C4-2B (cell line): Measurements from ENCODE around the gene CEP290.
A peak's percentile ranks its signal among the peaks of the same experiment; 100 is the strongest.

Experiments
- H3K27ac ChIP-seq: fragments of 450-650 bp; 2 replicates; pipeline ENCODE4 v1.5.1; 2017
- ZFX ChIP-seq: fragments of 450-650 bp; IDR thresholded peaks from 2 replicates; pipeline ENCODE4 v1.6.1; 2017
- TF ChIP-seq, protein P1 (sequence below): fragments of 450-650 bp; conservative IDR thresholded peaks from 2 replicates; pipeline ENCODE4 v1.5.1; 2017; ENCODE audit warnings: mild to moderate bottlenecking

CEP290 gene

GRCh38 chr12:88111074-88111652 is 30.7 kb downstream of the CEP290 start:
- TF ChIP-seq, protein P1, sequence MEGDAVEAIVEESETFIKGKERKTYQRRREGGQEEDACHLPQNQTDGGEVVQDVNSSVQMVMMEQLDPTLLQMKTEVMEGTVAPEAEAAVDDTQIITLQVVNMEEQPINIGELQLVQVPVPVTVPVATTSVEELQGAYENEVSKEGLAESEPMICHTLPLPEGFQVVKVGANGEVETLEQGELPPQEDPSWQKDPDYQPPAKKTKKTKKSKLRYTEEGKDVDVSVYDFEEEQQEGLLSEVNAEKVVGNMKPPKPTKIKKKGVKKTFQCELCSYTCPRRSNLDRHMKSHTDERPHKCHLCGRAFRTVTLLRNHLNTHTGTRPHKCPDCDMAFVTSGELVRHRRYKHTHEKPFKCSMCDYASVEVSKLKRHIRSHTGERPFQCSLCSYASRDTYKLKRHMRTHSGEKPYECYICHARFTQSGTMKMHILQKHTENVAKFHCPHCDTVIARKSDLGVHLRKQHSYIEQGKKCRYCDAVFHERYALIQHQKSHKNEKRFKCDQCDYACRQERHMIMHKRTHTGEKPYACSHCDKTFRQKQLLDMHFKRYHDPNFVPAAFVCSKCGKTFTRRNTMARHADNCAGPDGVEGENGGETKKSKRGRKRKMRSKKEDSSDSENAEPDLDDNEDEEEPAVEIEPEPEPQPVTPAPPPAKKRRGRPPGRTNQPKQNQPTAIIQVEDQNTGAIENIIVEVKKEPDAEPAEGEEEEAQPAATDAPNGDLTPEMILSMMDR = peak; percentile 73
- TF ChIP-seq ZFX = no peak
- H3K27ac ChIP-seq = no peak overlapping the region

GRCh38 chr12:88108021-88108420 is 33.9 kb downstream of the CEP290 start:
- no peak for TF ChIP-seq ZFX
- TF ChIP-seq, protein P1 = no peak
- no peak overlapping the region for H3K27ac ChIP-seq

GRCh38 chr12:88093573-88093972 is 48.3 kb downstream of the CEP290 start:
- TF ChIP-seq ZFX = no peak
- TF ChIP-seq, protein P1 = no peak
- no peak overlapping the region for H3K27ac ChIP-seq

DNA sequence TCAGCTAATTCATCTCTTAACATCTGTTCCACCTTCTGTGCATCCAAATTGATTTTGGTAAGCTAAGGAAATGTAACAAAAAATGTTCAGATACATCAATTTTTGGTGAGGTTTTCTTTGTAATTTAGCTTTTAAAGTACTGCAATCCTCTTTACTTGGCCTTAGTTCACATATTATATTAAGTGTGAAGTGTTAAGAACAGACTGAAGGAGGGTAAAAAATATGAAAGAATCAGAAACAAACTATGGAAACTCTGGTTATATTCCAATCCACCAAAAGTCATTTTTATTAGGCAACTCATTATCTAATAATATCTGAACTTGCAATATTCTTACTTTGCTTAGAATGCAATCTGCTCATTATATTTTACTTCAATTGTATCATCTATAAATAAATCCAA is 49.1 kb downstream of the CEP290 start:
- H3K27ac ChIP-seq = no peak overlapping the region
- TF ChIP-seq, protein P1 = no peak
- TF ChIP-seq ZFX = no peak

DNA sequence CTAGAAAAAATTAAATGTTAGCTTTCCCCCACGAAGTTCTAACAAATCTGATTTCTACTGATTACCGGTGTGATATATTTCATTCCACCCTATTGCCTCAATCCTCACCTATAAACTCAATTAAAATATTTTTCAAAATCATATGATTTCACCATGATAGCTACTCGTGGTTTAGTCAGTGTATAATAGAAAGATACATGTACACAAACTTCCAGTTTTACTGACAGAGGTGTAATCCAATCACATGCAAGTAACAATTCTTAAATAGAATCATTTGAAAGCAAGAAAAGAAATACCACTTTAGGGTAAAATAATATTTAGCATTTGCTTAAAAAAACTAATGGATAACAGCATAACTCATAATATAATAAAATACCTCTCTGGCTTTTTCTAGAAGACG is 57.7 kb downstream of the CEP290 start:
- H3K27ac ChIP-seq = no peak overlapping the region
- TF ChIP-seq, protein P1 = no peak
- no peak for TF ChIP-seq ZFX

DNA sequence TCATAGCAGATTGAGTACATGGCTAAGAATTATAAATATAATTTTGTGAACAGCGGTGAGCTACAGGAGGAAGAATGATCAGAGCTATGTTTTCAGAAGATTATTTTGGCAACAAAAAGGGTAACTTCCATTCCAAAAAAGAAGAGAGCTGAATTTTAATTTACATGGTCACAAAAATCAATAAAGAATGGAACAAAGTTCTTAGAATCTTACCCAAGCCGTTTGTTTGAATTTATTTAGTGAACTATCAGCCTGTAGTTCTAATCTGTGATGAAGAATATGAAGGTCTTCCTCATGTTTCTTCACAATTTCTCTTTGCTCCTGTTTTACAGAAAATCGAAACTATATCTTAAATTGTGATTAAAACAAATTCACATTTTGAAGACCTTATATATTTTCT is 58.3 kb downstream of the CEP290 start:
- TF ChIP-seq, protein P1 = no peak
- no peak for TF ChIP-seq ZFX
- no peak overlapping the region for H3K27ac ChIP-seq

- no peak for TF ChIP-seq ZFX
- TF ChIP-seq, protein P1 = no peak
- no peak overlapping the region for H3K27ac ChIP-seq
Observed at GRCh38 chr12:88081247-88081646, 60.6 kb downstream of the CEP290 start.
